Fibroblast of peridontal ligament (primary cell): Measurements from ENCODE around the gene LPP.
A peak's percentile ranks its signal among the peaks of the same experiment; 100 is the strongest.

ENCODE experiments used
- DNase-seq: peaks from one replicate; pipeline ENCODE4 v3.0.0-alpha.2; 2010; ENCODE audit errors: extremely low read depth

The LPP gene

DNA sequence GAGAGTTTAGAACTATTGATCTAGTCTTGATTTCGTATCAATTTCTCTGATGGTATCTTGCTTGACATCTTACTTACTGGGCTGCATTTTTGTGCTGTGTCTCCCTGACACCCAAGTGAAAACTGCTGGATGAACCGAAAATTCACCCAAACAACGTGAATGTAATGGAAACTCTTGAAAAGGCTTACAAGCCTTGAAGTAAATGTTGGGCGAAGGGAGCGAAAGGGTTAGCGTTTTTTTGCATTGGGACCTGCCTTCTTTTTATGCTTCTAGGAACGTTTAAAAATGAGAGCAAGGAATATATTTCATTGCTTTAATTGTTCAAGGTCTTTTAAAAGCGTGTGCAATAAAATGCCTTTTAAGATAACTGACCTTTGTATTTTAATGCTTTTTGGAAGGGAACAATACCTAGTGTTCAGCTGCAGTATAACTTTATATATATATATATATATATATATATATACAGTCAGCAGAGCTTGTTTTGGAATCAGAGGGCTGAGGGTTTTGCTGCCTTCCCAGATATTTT is 94.1 kb downstream of the LPP start:
- no peak for DNase-seq

DNA sequence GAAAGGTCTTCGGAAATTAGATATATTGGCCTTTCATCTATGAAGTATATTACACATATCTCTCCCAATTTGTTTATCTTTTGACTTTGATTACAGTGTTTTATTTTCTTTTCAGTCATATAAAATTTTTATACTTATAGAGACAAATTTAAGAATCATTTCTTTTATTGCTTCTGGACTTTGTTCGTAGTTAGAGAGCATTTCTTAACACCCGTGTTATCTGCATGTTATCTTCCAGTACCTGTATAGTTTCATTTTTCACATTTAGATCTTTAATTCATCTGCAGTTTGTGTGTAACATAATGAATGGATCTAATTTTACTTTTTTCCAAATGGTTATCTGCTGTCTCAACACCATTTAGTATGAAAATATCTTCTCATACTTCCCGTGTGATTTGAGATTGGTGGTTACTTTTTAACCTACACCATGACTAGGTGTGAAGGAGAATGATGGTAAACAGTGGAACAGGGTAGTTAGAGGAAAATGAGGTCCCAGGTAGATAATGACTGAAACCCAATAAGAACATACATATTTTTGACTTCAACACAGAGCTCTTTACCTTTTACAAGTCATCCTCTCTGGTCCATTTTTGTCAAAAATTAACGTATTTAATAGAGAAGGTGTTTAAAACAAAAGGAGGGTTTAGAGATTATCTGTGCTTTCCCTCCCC is 99.3 kb downstream of the LPP start:
- DNase-seq = no peak

DNA sequence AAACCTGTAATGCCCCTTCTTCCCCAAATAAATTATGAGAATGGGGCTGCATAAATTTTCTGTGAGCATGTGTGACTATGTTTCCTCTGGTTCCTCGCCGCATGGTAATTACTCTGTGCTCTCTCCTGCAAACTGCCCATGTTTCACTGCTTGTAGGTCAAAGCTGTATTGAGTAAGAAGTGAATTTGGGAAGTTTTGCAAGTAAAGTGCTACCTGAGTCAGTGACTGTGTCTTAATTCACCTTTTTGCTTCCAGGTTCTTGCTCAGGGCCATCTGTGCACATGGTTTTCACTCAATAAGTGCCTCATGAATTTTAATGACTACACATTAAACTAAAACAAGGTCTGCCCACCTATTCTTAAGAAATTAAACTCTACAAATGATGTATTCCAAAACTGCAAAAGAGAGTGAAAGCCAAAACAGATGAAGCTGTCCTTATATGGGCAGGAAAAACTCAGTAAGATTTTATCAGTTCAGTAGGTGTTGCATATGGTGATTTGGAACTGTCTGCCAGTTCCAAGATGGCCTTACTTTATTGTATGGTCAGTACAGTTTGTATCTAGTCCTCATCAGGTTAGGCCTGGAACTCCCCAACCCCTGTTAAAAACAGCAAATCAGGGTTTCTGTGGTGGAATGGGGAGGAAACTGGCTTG is 100.0 kb downstream of the LPP start:
- DNase-seq = no peak

DNA sequence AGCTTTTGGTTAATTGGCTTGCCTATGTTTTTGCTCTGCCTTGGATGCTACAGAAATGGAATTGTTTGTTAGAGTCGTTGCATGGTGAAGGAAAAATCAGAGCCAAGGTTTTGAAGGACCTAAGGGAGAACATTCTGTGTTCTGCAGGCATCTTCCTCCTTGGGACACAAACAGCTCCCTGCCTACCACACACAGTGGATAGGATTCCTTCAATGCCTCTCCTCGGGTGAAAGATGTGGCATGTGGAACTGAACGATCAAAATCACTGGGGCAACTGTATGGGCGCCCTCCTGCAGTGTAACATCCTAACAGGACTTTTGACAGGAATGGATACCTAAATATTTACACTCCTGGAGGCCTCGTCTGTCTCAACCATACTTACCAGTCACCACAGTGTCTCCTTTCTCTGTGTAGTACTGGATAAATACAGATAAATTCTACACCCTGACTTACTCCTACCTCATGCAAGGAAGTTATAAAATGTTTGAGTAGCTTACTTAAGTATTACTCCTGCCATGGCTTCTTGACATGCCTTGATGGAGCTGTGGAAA is 100.6 kb downstream of the LPP start:
- no peak for DNase-seq

DNA sequence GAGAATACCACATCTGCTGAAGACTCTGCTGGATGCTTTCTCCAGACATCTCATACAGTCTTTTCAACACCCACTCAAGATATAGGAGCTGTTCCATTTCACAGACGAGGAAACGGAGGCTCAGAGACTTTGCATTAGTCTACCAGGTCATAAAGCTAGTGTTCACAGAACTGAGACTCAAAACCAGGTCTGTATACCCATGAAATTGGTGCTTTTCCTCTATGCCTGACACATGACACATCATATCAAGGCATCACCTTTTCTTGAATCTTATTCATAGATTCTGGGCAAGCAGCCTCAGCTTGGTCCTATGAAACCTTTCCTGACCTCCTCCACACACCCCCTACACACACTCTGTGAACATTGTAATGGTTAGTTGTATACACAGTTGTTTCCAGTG is 101.2 kb downstream of the LPP start:
- DNase-seq = no peak

DNA sequence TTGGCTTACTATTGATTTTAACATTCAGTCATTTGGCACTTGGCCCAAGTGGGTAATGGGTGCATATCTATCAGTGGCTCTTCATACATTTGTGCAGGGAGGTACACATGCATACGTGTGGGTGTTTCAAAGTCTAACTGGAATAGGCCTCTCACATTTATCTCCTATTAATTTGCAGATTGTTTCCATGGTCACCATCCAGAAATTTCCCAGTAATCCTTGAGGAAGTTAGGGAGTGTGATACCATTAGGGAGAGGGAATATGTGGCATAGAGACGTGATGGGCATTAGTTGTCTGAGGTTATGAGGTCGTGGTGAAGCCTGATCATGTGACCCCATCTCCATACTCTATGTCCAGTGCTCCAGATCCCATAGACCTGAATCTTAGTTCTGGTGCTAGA is 102.8 kb downstream of the LPP start:
- no peak for DNase-seq

DNA sequence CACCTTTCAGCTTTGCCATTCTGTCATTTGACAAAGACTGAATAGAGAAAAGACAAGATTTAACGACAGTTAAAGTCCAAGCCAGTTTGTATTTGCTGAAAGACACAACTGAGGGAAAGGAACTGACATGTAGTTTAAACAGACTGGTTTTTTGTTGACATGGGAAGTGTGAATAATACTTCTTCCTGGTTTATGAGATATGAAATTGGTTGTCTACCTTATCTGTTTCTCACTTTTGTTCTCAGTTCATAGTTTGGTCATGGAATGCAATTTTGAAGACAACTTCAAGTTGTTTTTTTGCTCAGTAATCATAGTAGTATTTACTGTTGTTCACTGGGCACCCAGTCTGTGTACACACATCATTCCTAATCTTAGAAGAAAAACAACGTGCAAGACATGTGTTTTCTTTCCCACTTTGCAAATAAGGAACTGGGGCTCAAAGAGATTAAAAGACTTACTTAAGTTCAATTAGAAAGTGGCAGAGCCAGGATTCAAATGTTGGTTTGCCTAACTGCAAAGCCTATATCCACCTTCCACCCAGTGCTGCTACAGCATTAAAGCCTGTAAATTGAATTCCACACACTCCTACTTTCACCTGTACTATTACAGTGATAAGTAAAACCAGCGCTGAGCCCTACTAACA is 103.5 kb downstream of the LPP start:
- no peak for DNase-seq

DNA sequence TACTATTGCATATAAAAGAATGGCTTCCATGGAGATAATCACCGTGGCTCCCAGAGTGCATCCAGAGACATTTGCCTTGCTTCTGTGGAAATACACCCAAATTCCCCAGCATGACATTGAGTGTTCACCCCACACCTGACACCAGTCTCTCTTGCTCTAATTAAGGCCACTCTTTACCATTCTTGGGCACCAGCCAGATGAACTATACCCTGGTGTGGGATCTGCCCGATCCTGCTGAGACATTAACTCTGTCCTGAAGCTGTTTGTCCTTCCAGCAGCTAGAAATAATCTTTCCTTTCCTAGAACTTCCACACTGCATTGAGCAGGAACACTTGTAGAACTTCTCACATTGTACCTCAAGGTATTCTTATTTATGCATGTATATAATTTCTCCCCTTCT is 105.2 kb downstream of the LPP start:
- no peak for DNase-seq

DNA sequence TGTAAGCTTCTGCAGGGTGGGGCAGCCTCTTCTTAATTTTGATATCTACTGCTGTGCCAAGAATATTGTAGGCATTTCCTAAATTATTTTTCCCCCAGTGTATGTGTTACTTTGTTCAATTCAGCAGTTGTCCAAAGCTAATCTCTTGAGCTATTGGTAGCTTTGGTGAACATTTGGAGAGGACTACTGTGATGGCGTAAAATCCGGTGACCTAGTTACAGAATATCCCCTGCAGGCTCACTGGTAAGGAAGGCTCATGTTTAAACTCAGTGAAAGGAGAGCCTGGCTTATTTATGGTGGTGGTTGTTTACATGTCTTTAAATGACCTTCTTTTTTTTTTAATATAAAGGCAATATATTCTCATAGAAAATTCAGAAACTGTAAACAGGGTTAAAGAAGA is 105.6 kb downstream of the LPP start:
- no peak for DNase-seq

DNA sequence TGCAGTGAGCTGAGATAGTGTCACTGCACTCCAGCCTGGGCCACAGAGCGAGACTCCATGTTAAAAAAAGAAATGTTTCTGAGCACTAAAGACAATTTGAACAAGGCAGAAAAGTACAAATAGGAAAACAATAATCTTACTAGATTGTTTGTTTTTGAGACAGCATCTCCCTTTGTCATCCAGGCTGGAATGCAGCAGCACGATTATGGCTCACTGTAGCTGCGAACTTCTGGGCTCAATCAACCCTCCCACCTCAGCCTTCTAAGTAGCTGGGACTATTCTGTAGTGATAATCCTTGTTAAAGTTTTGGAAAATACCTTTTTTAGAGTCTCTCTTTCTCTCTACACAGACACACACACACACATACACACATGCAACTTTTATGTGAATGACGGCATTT is 107.1 kb downstream of the LPP start:
- no peak for DNase-seq

DNA sequence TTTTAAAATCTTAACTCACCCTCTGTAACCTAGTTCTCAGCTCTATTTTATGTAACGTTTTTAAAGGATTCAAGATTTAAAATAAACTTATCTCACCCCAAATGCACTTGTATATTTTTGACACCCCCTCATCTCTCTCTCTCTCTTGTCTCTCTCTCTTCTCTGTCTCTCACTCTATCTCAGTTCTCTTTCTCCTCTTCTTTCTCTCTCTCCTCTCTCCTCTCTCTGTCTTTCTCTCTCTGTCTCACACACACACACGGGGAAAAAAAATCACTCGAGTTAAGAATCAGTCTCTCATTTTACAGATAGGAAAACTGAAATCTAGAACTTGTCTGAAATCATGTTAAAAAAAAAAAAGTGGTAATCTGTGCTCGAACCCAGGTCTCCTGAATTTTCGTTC is 108.5 kb downstream of the LPP start:
- no peak for DNase-seq

DNA sequence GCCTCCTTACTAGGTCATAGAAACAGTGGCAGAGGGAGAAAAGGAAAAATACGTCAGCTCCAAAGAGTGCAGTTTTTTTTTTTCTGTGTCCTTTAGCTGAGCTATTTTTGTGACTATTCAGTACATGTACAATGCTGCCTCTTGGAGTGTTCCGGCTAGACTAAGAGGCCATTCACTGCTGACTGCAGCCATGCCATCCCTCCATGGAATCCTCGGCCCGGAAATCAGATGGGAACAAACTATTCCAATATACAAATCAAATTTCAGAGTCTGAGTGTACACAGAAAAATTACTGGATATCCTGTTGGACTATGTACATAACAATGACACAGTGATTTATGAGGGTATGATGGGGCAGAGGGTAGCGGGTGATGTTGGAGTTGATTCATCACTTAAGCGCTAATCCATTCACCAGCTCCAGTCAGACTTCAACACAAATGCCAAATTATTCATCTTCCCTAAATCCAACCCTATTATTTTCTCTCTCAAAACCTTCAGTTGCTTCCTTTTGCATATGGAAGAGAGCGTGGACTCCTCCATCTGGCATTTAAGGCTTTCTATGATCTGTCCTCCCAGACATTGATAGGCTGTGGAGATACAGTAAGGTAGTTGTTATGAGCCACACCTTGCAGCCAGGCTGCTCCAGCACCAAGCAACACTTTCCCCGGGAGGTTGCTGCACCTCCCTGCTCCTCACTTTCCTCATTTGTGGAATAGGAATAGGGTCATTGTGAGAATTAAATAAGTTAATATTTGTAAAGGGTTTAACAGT is 109.1 kb downstream of the LPP start:
- peak; percentile 81 for DNase-seq

DNA sequence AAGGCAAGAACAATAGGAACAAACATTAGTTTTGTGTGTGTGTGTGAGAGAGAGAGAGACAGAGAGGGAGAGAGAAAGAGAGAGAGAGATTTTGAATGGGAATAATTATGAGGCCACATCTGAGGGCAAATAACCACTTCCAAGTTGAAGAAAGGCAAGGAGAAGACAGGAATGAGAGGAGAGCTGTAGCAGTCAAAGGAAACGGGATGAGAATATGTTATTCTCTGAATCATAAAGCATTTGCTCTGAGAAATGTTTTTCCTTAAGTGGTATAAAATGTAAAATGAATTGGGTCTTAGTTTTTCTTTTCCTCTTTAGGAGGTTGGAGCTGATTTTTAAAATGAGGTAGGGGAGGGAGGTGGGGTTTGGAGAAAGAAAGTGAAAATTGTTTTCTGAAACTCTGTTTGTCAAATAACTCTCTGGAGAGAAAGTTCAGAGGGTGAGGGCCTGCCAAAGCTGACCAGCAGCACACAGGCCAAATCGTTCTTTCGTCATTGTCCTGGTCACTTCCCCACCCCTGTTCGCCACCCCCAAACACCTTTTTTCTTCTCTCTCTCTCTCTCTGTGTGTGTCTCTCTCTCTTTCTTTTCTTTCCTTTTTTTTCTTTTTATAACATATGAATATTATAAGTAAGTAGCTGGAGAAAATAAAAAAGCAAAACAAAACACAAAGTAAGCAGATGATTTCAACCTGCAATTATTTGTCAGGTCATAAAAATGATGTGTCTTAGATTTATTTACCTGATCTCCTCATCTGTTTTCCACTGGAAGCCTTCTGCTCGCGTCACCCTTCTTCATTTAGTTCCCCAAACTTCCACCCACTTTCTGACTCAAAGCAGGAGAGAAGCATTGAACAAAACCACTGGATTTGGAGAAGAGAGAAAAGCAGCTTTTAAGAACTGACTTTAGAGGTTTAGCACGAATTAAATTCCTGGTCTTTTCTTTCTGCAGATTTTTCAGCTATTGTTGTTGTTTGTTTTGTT is 110.6 kb downstream of the LPP start:
- peak; percentile 73 for DNase-seq

DNA sequence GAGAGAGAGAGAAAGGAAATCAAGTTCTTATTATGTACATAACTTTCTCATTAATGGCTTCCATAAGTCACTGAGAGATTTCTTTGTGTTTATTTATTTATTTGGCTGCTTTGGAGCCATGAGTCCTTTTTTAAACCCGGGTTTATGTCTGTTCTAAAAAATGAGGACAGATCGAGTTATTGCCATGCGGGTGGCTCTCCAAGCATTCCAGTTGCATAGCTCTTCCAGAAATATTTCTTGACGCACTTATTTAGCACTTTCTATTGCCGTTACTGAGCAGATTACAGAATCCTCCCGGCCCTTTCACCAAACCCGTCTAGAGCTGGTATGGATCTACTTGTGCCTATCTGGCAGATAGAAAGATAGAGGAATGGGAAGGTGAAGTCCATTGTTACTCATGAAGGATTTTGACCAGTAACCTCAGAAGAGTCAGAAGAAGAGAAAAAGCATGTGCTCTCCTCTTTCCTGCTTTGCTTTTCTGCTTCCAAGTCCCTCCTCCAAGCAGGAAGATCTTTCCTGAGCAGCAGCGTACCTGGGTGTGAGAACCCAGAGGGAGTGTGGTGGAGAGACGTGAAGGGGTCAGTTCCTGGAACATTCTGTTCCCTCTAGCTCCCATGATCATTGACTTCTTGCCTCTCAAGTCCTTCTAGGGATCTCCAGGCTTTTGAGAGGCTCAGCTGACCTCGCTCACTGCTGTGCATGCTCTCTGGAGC is 112.8 kb downstream of the LPP start:
- DNase-seq = peak; percentile 73

DNA sequence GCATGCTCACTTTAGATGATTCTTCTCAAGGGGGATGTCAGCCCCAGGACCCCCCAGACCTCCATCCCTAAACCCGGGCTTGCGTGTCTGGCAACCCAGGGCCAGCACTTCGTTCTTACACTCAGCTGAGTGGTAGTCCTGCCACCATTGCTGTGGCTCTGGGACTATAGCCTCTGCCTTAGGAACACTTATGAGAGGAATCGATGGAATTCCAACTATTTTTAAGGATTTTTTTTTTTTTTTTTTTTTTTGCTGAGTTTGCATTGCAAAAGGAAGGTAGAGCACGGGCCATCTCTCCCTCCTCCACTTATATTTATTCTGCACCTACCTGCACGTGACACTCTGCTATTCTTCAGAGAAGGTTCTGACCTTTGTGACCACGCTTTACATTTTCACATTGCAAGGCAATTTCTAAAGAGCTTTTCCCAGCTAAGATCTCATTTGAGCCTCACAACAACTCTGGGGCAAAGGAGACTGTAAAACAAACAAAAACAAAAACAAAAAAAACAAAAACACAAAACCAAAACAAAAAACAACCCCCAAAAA is 113.9 kb downstream of the LPP start:
- DNase-seq = no peak

DNA sequence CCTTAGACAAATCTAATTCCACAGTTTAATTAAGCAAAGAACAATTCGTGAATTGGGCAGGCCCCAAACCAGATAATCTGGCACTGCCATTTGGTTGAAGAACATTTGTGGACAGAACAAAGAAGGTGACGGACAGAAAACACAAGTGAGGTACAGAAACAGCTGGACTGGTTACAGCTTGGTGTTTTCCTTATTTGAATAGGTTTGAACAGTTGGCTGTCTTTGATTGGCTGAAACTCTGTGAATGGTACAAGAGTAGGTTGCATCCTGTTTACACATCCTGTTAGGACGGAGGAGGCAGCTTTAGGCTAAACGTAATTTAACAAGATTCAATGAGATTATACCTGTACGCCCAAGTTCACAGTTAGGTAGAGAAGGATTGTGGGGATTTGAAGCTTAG is 114.4 kb downstream of the LPP start:
- no peak for DNase-seq

DNA sequence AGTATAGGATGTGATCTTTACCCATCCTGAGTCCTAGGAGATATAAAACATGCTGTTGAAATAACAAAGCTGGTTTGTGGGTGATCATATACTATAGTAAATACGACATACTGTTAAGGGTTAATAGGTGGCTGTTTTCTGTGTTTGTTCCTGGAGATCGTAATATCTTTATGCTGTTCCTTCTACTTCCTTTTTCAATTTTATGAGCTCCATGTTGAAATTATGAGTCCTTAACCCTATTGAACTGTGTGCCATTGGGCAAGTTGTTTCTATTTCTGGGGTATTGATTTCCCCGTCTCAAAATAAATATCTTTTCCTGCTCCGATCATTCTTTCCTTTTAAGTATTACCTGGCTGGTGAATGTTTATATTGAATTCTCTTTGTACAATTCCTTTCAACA is 115.1 kb downstream of the LPP start:
- DNase-seq = no peak

DNA sequence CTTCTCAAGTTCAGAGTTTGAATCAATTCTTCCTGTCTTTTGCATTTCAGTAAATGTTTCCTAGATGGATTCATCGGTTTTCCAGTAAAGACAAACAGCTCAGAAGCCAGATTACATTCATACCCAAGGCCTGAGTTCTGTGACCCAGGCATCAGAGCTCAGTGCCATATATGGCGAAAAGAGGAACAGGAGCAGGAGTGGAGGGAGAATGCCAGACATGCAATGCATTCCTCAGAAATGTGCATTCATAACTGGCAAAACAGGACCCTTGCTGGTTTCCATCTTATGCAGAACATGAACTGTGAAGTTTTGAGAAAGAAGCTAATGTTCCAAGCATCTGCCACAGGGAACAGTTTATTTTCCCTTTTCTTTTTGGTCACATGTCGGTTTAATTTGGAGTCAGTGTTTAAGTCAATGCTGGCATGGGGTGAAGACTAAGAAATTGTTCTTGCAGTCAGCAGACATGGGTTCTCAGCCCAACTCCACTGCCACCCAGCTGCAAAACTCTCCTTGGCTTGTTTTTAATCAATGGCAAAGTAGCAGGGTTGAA is 116.5 kb downstream of the LPP start:
- peak; percentile 98 for DNase-seq

DNA sequence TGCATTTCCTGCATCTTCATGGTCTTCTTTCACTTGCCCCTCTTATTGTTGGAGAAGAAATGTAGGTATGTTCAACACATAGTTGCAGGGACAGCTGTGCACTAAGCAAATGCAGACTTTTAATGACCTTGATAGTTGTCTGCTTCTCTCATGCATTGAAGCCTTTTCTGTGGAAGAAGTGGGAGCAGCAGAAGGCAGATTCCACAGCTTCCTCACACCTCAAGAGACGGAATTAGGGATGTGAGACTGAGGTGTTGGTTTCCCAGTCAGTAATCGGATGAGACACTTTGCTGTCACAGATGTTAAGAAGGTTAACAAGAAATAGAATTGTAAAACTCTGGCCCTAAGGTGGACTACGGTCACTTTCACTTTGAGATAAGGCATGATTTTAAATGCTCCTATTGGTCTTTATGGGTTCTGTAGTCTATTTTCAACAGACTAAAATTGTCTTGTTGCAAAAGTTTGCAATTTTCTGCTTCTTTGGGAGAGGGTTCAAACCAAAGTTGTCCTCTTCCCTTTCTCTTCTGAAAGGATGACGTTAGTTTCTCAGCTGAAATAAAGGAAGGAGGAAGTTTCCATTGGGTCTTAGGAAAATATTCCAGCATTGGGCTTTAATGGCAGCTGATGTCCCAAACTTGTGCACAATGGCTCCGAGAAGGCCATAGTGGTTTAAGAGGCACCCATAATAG is 117.4 kb downstream of the LPP start:
- no peak for DNase-seq
